Measurements from ENCODE around the gene RAB8B. TPM values are rescaled to one million over a fixed set of nuclear protein-coding genes. Genes with fewer than 3 reads are reported as not detected.

RAB8B gene
- total and polyA plus RNA-seq, 10 of the 15 experiments (the other 5 are each of a cell fraction or from before 2014, with no cell fraction given) = 17.8 to 104 (median 65.1) TPM

DNA sequence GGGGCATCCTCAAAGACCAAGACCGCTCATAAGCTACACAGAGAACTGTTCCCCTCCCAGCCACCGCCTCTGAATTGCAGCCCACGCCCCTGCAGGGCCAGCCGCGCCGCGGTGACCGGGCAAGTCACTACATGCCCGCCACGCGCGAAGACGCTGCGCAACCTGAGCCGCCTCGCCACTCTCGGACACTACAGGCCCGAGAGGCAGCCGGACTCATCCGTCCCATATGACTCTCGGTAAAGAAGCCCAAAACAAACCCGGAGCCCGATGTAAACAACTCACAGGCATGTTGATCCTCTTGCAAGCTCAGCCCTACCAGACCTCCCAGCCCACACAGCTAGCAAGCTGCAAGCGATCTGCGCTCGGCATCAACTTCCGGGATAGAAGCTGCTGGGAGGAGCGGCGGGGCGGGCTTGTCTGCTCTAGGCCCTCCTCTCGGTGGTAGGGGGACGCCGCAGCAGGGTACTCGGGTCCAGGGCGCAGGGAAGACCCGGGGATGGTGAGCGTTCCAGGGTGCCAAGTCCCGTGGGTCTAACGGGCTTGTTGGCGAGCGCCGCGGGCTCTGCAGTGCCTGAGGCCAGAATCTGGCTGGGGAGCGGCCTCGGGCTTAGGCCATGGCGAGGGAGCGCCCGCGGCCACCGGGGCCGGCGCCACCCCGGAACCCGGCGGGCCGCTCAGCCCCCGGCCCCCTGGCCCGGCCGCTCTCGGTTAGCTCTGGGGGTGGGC lies 32.1 kb upstream of the RAB8B start, which contains the start of gene RPS27L:
Gene RPS27L (minus strand): TSS at position 360 of the 726 bp plus-strand sequence. CDS start 72 bp downstream, at position 288.
- H3K4me3 ChIP-seq = peak within 1 kb of the TSS; percentile 78
- no peaks in the 10 kb centered on the region for H4K20me1 ChIP-seq (ENCODE audit: control insufficient read depth, insufficient read depth)
- ChIA-PET RAD21 (ENCODE audit: unreplicated experiment) (interaction anchor here (0.6 to 3.4 kb wide), 9 partner anchors 10 to 120 kb away, joined by 3 to 16 read pairs (median 3); partner anchors contain the start of gene APH1B), SMC1A (ENCODE audit: uncharacterized antibody, unreplicated experiment) (interaction anchor here (0.8 to 6.0 kb wide), 12 partner anchors 18 to 135 kb away, joined by 3 to 39 read pairs (median 3); no protein-coding TSS in a partner anchor), CTCF (interaction anchor here (0.6 to 2.3 kb wide), 9 partner anchors 11 to 245 kb away, joined by 3 to 7 read pairs (median 3); no protein-coding TSS in a partner anchor), POLR2A (interaction anchor here (0.6 to 2.7 kb wide), 12 partner anchors 10 to 95 kb away, joined by 3 to 22 read pairs (median 4); partner anchors contain the start of gene RAB8B)
- BruUV-seq (replicated peaks) = no TSS peak
- ATAC-seq = peak; percentile 95
- no peaks in the 10 kb centered on the region for H3K27me3 ChIP-seq (replicated peaks in 1 of 2; ENCODE audit: control insufficient read depth in 2 of 2, insufficient read depth in 2 of 2, low read length in 1 of 2)
- 1% methylated on average over 52 of the region's 60 CpGs for WGBS (ENCODE audit: insufficient coverage, insufficient replicate concordance, low lambda C conversion rate, missing lambda C conversion rate)
- H3K36me3 ChIP-seq (ENCODE audit: control insufficient read depth in 2 of 2, insufficient read depth in 2 of 2, low read length in 1 of 2) = peaks cover 0 to 13% of the 10 kb centered on the region in 2 experiments; a peak in 1 of 4 replicates
- peak within 1 kb of the TSS; percentile 96 for H3K27ac ChIP-seq (ENCODE audit: control insufficient read depth, insufficient read depth)
- peak within 1 kb of the TSS; percentile 75 for H3K4me2 ChIP-seq (ENCODE audit: control insufficient read depth, insufficient read depth)
- H2AFZ ChIP-seq (ENCODE audit: control insufficient read depth, low read depth, low read length) = peak within 1 kb of the TSS; percentile 95
- in situ Hi-C loops (cut with MboI) (no loop called here), intact Hi-C loops (cut with micrococcal nuclease; ENCODE audit: unreplicated experiment) (loop anchor here (2.0 to 10.0 kb wide), 5 partner anchors 32 to 248 kb away; partner anchors contain the start of genes APH1B, LACTB and RAB8B)
- H3K4me1 ChIP-seq (ENCODE audit: control insufficient read depth, insufficient read depth, low read length) = peaks cover 10% of the 10 kb centered on the region
- no peaks in the 10 kb centered on the region; the same call in 2 of the 3 replicates for H3K9me3 ChIP-seq (replicated peaks; ENCODE audit: control insufficient read depth, insufficient read depth, low read length)
- FAIRE-seq = peak; percentile 95
- peak within 1 kb of the TSS; percentile 96 for H3K9ac ChIP-seq (ENCODE audit: control insufficient read depth, insufficient read depth, low read length)
- peaks cover 34% of the 10 kb centered on the region for H3K79me2 ChIP-seq (ENCODE audit: control insufficient read depth, insufficient read depth, low read length)
- DNase-seq (ENCODE audit: low read depth, low spot score) = peak; percentile 77
- TF ChIP-seq MEF2A (IDR thresholded peaks at IDR 0.05; ENCODE audit: insufficient read depth, low read depth, low read length) (peak; percentile 46; the same call in 1 of the 2 replicates), ETV6 (conservative IDR thresholded peaks at IDR 0.05 in 1 of 2, IDR thresholded peaks at IDR 0.05 in 1 of 2; ENCODE audit: borderline replicate concordance in 1 of 2, low read depth in 1 of 2) (peak in 1 of 2 experiments; percentile 55; a peak in 1 of 4 replicates), CBX5 (IDR thresholded peaks at IDR 0.05; ENCODE audit: low read depth) (no peak), POLR2AphosphoS5 (IDR thresholded peaks at IDR 0.05; ENCODE audit: low read length) (peak; percentile 98), SMARCA5 (IDR thresholded peaks at IDR 0.05) (no peak; the same call in none of the 2 replicates), GATAD2B (conservative IDR thresholded peaks at IDR 0.05; ENCODE audit: low read depth) (peak; percentile 90), BMI1 (IDR thresholded peaks at IDR 0.05; ENCODE audit: borderline replicate concordance) (no peak), POLR2A (IDR thresholded peaks at IDR 0.05; ENCODE audit: low read depth, low read length) (peak; percentile 99), ZSCAN29 (IDR thresholded peaks at IDR 0.05) (0 out of 2 replicates have a peak, but pooled peaks have one; percentile 57), YY1 (IDR thresholded peaks at IDR 0.05; ENCODE audit: low read depth, low read length) (0 out of 2 replicates have a peak, but pooled peaks have one; percentile 37), PAX8 (IDR thresholded peaks at IDR 0.05) (peak; percentile 93), ESRRA (IDR thresholded peaks at IDR 0.05; ENCODE audit: low read length) (no peak), PAX5 (IDR thresholded peaks at IDR 0.05; ENCODE audit: borderline replicate concordance, low read depth, low read length) (peak; percentile 49; the same call in 1 of the 2 replicates), STAT3 (IDR thresholded peaks at IDR 0.05; ENCODE audit: low read depth, low read length) (no peak), JUNB (IDR thresholded peaks at IDR 0.05) (no peak), TAF1 (IDR thresholded peaks at IDR 0.05; ENCODE audit: borderline replicate concordance, low read depth, low read length) (peak; percentile 96), MYC (IDR thresholded peaks at IDR 0.05; ENCODE audit: insufficient read depth, insufficient read length, insufficient replicate concordance, low read length, severe bottlenecking) (peak; percentile 80), MTA3 (IDR thresholded peaks at IDR 0.05; ENCODE audit: borderline replicate concordance, low read length) (no peak), BHLHE40 (IDR thresholded peaks at IDR 0.05; ENCODE audit: borderline replicate concordance in 1 of 2, low read depth in 2 of 2, low read length in 1 of 2) (peak in 1 of 2 experiments; percentile 77; a peak in 2 of 4 replicates), NR2F1 (conservative IDR thresholded peaks at IDR 0.05) (peak; percentile 55; the same call in 1 of the 2 replicates), RCOR1 (conservative IDR thresholded peaks at IDR 0.05; ENCODE audit: low read depth, low read length) (no peak)
- TF ChIP-seq, protein P1, sequence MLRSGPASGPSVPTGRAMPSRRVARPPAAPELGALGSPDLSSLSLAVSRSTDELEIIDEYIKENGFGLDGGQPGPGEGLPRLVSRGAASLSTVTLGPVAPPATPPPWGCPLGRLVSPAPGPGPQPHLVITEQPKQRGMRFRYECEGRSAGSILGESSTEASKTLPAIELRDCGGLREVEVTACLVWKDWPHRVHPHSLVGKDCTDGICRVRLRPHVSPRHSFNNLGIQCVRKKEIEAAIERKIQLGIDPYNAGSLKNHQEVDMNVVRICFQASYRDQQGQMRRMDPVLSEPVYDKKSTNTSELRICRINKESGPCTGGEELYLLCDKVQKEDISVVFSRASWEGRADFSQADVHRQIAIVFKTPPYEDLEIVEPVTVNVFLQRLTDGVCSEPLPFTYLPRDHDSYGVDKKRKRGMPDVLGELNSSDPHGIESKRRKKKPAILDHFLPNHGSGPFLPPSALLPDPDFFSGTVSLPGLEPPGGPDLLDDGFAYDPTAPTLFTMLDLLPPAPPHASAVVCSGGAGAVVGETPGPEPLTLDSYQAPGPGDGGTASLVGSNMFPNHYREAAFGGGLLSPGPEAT (IDR thresholded peaks at IDR 0.05; ENCODE audit: low read depth) = peak; percentile 50; the same call in 1 of the 2 replicates

All from GM12878 (cell line).